NCI-H1105 treated with DMSO at 0.1 percent for 48 hours (cell line): Measurements from ENCODE around the gene NEB.

Source experiments
- DNase-seq: peaks from one replicate; lab custom pipeline; 2025; lab: John Stamatoyannopoulos, UW

Gene NEB

GRCh38 chr2:151733771-151734672, at the start of gene NEB:
Gene NEB, minus strand, starts transcription at chr2:151734476. Its CDS starts 1,320 bp downstream, at chr2:151733156.
- peak; percentile 69 for DNase-seq

- no peak for DNase-seq
Measured at GRCh38 chr2:151783133-151783520, 48.9 kb upstream of the NEB start.

- DNase-seq = no peak
Measured at GRCh38 chr2:151782378-151783132, 48.3 kb upstream of the NEB start.

DNA sequence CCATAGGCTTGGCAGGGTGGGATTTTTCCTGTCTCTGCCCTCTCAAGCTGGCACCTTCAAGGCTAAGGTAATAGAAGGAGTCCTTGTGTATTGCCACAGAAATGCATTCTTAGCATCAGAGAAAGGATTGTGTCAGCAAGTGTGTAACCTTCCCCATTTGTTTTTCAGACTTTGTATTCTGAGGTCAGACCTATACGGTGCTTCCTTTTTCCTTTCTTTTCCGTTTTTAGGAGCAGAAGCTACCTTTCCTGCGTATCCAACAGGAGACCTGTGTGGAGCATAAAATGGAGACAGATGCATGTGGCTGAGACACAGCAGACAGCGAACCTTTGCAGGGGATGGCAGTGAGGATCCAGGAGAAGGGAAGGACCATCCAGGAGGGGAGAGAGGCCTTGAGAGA, 47.4 kb upstream of the NEB start:
- no peak for DNase-seq

GRCh38 chr2:151780938-151781337, 46.7 kb upstream of the NEB start:
- DNase-seq = no peak

GRCh38 chr2:151777935-151778334, 43.7 kb upstream of the NEB start:
- no peak for DNase-seq

DNA sequence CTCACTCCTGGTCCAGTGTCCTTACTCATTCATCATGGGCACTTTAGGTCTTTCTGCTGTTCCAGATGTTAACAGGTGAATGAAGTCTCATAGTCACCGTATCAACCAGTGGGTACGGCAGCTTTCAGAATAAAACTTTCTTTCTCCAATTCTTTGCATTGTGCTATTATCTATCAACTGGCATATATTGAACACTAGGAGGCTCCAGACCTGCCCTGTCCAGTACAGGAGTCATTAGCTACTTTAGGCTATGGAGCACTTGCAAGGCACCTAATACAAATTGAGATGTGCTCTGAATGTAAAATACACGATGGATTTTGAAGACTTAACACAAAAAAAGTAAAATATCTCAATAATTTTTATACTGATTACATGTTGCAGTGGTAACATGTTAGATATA, 43.2 kb upstream of the NEB start:
- DNase-seq = peak; percentile 3

- DNase-seq = no peak
Measured at GRCh38 chr2:151776367-151776766, 42.1 kb upstream of the NEB start.

DNA sequence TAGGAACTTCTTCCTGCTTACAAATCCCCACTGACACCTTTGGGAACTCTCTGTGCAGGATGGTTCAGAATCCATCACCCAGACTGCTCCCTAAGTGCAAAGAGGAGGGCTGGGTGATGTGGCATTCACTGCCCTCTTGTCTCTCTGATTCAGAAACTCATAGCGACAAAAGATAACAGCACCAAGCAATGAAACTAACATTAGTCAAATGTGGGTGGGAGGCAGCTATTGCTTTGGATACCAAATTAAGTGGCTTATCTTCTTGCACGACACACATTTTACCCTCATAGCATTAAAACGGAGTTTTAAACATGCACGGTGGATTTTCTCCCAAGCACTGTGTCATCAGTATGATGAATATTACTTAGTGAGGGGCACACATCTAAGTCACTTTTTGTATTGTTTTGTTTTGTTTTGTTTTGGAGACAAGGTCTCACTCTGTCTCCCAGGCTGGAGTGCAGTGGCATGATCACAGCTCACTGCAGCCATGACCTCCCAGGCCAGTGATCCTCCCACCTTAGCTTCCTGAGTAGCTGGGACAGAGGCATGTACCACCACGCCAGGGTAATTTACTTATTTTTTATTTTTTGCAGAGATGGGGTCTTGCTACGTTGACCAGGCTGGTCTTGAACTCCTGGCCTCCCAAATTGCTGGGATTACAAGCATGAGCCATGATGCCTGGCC, 40.9 kb upstream of the NEB start:
- DNase-seq = no peak

DNA sequence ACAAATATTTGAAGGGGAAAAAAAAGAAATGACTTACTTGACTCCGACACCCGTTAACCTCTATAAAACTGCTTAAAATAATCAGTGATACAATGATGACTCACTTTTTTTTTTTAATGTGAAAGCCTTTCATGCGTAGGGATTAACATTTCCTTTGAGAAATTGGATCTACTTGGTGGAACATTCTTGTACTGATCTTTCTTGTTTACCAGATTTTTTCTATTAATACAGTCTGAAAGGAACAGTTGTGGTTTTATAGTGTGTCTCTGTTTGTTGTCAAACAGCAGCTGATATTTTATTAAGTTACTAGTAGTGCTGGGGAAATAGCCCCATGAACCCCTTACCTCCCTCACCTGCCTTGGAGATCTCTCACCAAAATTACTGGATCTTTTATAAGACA, 40.2 kb upstream of the NEB start:
- DNase-seq = no peak

GRCh38 chr2:151771599-151772358, 37.5 kb upstream of the NEB start:
- DNase-seq = no peak

GRCh38 chr2:151770995-151771394, 36.7 kb upstream of the NEB start:
- no peak for DNase-seq

- no peak for DNase-seq
Measured at GRCh38 chr2:151769606-151770005, 35.3 kb upstream of the NEB start.

DNA sequence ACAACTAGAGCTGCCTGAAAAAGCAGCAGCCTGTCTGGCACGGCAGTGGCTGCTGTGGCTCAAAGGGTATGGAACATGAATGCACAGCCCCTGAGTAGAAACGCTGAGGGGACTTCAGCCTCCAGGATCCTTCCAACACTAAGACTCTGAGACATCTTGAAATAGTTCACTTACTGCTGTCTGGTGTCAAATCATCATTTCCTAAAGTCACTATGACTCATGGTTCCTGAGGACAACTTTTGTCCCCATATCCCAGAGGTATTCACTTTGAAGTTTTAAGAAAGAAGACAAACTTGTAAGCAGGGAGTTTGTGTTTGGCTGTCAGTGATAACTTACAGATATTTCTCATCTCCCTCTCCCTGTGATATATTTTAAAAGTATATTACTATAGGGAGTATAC, 33.3 kb upstream of the NEB start:
- DNase-seq = no peak

DNA sequence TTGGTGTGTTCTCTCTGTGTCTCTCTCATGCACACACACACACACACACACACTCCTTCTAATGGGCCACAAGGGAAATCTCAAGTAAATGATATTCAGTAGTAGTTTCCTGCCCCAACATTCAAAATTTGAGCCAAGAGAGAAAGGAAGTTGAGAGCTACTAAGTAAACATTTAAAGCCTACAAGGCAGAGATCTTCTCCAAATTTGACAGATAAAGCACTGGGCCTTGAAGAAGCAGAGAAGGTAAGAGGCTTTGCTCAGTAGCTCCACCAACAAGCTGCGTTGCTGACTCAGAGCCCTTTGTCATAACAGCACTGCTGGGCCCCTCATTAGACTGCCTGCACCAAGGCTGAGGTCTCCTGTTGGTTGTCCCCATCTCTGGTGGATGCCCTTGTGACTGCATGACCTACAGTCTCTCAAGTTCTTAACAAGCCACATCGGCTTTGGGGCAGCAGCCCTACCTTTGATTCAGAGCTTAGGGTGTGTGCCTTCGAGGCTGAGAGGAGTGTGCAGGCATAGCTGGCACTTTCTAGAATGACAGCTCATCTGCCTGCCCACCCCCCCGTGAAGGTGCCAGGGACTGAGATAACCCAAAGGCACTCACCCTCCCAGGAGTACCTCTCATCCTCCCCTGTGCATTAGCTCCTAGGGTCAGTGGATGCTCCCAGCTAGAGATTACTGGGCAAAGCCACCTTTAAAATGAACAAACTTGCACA, 32.3 kb upstream of the NEB start:
- no peak for DNase-seq

DNA sequence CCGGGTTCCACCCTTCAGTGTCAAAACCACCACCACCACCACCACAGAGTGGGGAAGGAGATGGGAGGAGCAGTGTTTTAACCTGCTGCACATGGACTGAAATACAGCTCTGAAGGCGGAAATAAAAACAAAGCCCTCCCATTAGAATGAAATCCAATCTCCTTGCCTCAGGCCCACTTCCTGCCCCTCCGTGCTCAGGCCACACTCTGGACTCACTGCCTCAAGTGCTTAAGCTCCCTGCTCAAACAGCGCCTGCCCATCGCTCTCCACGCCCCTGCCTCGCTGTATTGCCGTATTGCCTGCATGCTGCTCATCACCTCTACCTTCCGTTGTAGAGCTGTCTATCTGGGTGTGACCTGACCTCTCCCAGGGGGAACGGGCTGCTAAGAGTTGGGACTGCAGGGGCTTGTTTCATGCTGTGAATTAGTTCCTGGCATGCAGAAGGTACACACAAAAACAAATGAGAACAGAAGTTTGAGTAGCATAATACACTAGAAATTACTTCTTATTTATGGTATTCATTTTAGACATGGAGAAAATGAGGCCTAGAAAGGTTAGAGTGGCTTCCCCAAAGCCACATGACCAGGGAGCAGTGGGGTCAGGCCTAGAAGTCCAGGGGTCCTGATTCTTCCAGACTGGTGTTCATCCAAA, 31.6 kb upstream of the NEB start:
- DNase-seq = no peak

DNA sequence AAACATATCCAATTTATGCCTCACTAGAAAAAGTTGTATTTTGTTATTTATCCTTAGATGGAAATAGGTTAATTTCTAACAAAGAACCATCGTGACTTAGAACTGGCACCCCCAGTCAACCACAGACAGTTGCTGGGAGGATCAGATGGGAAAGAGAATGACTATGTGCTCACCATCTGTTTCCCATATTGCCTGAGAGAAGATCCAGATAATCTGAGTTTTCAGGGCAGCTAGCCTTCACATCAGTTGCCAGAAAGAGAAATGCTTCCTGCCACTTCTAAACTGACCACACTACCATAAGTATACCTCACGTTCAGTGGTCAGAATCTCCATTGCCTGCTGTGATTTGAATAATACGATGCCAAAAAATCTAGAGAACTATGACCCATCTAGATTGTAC, 28.4 kb upstream of the NEB start:
- DNase-seq = no peak

GRCh38 chr2:151761687-151762086, 27.4 kb upstream of the NEB start:
- DNase-seq = no peak

GRCh38 chr2:151761193-151761592, 26.9 kb upstream of the NEB start:
- DNase-seq = no peak

DNA sequence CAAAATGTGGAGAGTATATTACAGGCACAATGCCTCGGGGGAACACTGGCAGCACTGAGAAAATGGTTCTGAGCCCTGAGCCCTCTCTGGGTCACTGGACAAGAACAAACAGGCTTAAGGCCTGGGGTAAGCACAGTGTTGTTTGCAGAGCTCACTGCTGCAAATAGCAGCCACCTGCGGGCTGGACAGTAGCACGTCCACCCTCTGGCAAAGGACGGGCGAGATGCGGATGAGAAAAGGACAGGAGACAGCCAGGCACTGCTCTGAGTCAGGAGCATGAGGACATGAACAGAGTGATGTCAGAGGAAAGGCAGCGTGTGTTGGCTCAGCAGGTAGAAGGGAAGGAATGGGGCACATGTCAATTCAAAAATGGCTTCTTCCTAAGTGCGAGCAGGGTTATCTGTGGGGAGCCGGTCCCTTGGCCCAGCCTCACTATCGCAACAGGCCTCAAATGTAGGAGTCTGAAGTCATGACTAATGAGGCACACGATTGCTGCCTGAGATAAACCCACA, 25.9 kb upstream of the NEB start:
- no peak for DNase-seq

DNA sequence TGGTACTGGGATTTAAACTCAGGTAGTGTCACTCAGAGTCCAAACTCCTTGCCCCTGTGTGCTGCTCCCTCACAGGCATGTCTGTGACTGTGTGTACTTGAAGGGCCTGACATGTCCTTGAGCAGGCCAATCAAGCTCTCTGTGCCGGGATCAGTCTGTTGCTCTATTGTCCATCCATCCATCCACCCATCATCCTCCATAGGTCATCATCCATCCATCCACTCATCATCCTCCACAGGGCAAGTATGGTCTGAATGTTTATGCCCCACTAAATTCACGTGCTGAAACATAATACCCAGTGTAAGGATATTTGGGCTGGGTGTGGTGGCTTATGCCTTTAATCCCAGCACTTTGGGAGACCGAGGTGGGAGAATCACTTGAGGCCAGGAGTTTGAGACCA, 24.5 kb upstream of the NEB start:
- no peak for DNase-seq
